PC-3 (cell line): ENCODE data around the gene FOXO3. TPM values are rescaled to one million over a fixed set of nuclear protein-coding genes. Genes with fewer than 3 reads are reported as not detected.
"Not testable (repeated sequence)": the region's sequence is repeated elsewhere in the genome, so short reads cannot be mapped to it uniquely, and the experiment has no call there.

Experiments used
- ATAC-seq: fragments of 200-7000 bp; cut with Tn5 transposase; 2 replicates; pipeline ENCODE4 v1.9.1; 2020; ENCODE audit warnings: mild to moderate bottlenecking, moderate library complexity
- BruUV-seq: library from RNA; stranded (reverse); fragments of 400-500 nt; replicated peaks from 2 replicates; lab custom pipeline; 2021; lab: Mats Ljungman, UMichigan
- CTCF ChIA-PET: fragments of 300-600 bp; sonication (Branson Sonifier 250); formaldehyde crosslinking; loops from one replicate; lab custom pipeline; 2022; ENCODE audit warnings: antibody characterized with exemption; lab: Charles Lee
- POLR2A ChIA-PET: fragments of 300-600 bp; sonication (Branson Sonifier 250); formaldehyde crosslinking; loops from one replicate; lab custom pipeline; 2022; ENCODE audit warnings: antibody characterized with exemption; ENCODE audit not compliant: unreplicated experiment; lab: Charles Lee
- DNase-seq: peaks from one replicate; pipeline ENCODE4 v3.0.0-alpha.2; 2015
- H2AFZ ChIP-seq: fragments of 300-600 bp; sonication (generic); 2 replicates; pipeline ENCODE4 v1.6.0; 2016; ENCODE audit warnings: antibody characterized with exemption, low read length
- H3F3A ChIP-seq: fragments of 300-600 bp; sonication (generic); one replicate; pipeline ENCODE4 v1.6.0; 2017; ENCODE audit warnings: antibody characterized with exemption, low read length, control low read depth, mild to moderate bottlenecking; ENCODE audit not compliant: unreplicated experiment
- H3K27ac ChIP-seq: fragments of 300-600 bp; sonication (generic); 2 replicates; pipeline ENCODE4 v1.5.1; 2016; ENCODE audit warnings: mild to moderate bottlenecking, low read length
- H3K27me3 ChIP-seq: fragments of 300-600 bp; sonication (generic); 2 replicates; pipeline ENCODE4 v1.6.1; 2016; ENCODE audit warnings: low read length, mixed read lengths
- H3K36me3 ChIP-seq: fragments of 300-600 bp; sonication (generic); 2 replicates; pipeline ENCODE4 v1.6.1; 2016; ENCODE audit warnings: low read depth, mixed run types, low read length, mixed read lengths
- H3K4me1 ChIP-seq: fragments of 300-600 bp; sonication (generic); 2 replicates; pipeline ENCODE4 v1.5.1; 2016; ENCODE audit warnings: low read length; ENCODE audit not compliant: insufficient read depth
- H3K4me2 ChIP-seq: fragments of 300-600 bp; sonication (generic); 2 replicates; pipeline ENCODE4 v1.6.0; 2016; ENCODE audit warnings: low read length
- H3K4me3 ChIP-seq: fragments of 300-600 bp; sonication (generic); 2 replicates; pipeline ENCODE4 v1.5.1; 2016; ENCODE audit warnings: mild to moderate bottlenecking, low read length, mixed read lengths
- H3K79me2 ChIP-seq: fragments of 300-600 bp; sonication (generic); 2 replicates; pipeline ENCODE4 v1.6.1; 2017; ENCODE audit warnings: low read length, mixed read lengths
- H3K9ac ChIP-seq: fragments of 300-600 bp; sonication (generic); 2 replicates; pipeline ENCODE4 v1.6.0; 2016; ENCODE audit warnings: mild to moderate bottlenecking, low read length
- H3K9me2 ChIP-seq: fragments of 300-600 bp; sonication (generic); replicated peaks from 2 replicates; pipeline ENCODE4 v1.6.1; 2016; ENCODE audit warnings: mixed run types, low read length, mixed read lengths
- H3K9me3 ChIP-seq: fragments of 300-600 bp; sonication (generic); 2 replicates; pipeline ENCODE4 v1.6.1; 2016; ENCODE audit warnings: low read length, mixed read lengths
- H4K20me1 ChIP-seq: fragments of 300-600 bp; sonication (generic); 2 replicates; pipeline ENCODE4 v1.6.1; 2016; ENCODE audit warnings: low read length, mixed read lengths
- CTCF ChIP-seq: fragments of 300-600 bp; sonication (generic); conservative IDR thresholded peaks from 2 replicates; pipeline ENCODE4 v1.5.1; 2017; ENCODE audit warnings: antibody characterized with exemption, low read depth, mild to moderate bottlenecking, low read length
- EZH2 ChIP-seq: fragments of 300-600 bp; sonication (generic); IDR thresholded peaks from one replicate; pipeline ENCODE4 v1.6.1; 2017; ENCODE audit warnings: antibody characterized with exemption, mild to moderate bottlenecking, low read length; ENCODE audit not compliant: unreplicated experiment
- EZH2phosphoT487 ChIP-seq: fragments of 300-600 bp; sonication (generic); IDR thresholded peaks from 2 replicates; pipeline ENCODE4 v1.6.1; 2018; ENCODE audit warnings: mild to moderate bottlenecking, antibody characterized with exemption, low read length, borderline replicate concordance
- intact Hi-C: fragments of 100-400 bp; cut with micrococcal nuclease; formaldehyde crosslinking; loops from 2 replicates; pipeline ENCODE4 v1.9.0; 2023
- total RNA-seq: library from RNA; depleted of rRNA; stranded (reverse); fragments of >200 nt; gene quantifications from 2 replicates; pipeline ENCODE4 v1.2.3, GENCODE V29; 2014

FOXO3 gene
- total RNA-seq, 1 experiment from 2014 or later = 12.8 TPM

DNA sequence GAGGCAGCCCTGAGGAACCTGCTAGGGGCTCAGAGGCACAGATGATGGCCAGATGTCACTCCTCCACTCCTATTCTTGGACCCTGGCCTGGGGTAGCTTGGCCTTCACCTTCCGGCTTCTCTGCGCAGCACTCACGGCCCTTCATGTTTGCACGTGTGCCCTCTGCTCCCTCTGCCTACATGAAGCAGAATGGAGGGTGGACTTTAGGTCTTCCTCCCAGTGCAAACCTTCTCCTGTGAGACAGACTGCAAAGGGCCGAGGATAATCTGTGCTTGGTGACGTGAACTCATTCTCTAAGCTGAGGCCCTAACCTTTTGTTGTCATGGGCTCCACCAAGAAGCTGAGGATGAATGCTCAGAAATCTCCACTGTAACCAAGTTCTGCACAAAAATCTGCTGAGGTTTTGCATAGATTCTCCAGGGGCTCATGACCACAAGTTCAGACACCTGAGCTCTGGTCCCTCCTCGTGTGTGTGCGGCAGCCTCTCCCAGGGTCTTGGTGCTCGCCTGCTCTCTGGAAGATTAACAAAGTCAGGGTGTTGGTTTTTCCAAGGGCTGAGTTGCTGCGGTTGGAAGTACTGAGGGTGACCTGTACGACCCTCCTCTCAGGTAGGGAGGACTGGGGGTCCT, 25.5 kb upstream of the FOXO3 start:
- no peaks in the 10 kb centered on the region for H3K79me2 ChIP-seq
- no peaks in the 10 kb centered on the region for H3K9me3 ChIP-seq
- no peak for ATAC-seq
- no peaks in the 10 kb centered on the region for H3F3A ChIP-seq
- BruUV-seq = no TSS peak
- H3K27me3 ChIP-seq = no peaks in the 10 kb centered on the region
- H2AFZ ChIP-seq = no peak overlapping the region
- TF ChIP-seq EZH2 (no peak), EZH2phosphoT487 (no peak), CTCF (no peak)
- H4K20me1 ChIP-seq = no peaks in the 10 kb centered on the region
- POLR2A ChIA-PET = no interaction called here
- H3K4me3 ChIP-seq = no peak overlapping the region
- H3K9ac ChIP-seq = no peak overlapping the region
- no peak for DNase-seq
- no peak overlapping the region for H3K4me2 ChIP-seq
- H3K9me2 ChIP-seq = no peaks in the 10 kb centered on the region
- CTCF ChIA-PET = no interaction called here
- no peaks in the 10 kb centered on the region for H3K36me3 ChIP-seq
- intact Hi-C loops = no loop called here
- no peak overlapping the region for H3K27ac ChIP-seq
- H3K4me1 ChIP-seq = no peaks in the 10 kb centered on the region

DNA sequence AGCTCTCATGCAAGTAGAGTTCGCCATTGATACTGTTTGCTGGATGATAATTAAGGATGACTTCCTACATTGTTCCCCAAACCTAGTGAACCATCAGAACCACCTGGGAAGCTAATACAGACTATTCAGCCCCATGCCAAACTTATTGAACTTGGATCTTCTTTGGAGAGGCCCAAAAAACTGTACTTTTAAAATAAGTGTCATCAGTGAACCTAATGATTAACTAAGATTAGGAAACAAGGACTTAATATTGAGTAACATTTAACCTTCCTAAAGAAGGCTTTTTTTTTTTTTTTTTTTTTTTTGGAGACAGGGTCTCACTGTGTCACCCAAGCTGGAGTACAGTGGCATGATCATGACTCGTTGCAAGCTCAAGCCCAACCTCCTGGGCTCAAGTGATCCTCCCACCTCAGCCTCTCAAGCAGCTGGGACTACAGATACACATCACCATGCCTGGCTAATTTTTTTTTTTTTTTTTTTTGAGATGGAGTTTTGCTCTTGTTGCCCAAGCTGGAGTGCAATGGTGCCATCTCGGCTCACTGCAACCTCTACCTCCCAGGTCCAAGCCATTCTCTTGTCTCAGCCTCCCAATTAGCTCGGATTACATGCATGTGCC, 24.7 kb upstream of the FOXO3 start:
- H3K4me3 ChIP-seq, H4K20me1 ChIP-seq, BruUV-seq, H3K4me2 ChIP-seq, H3K9me2 ChIP-seq, ATAC-seq, H3K4me1 ChIP-seq, H3K79me2 ChIP-seq, H3K9ac ChIP-seq, DNase-seq, H2AFZ ChIP-seq, H3K27me3 ChIP-seq, H3F3A ChIP-seq, H3K27ac ChIP-seq, H3K36me3 ChIP-seq, intact Hi-C loops, H3K9me3 ChIP-seq: not testable (repeated sequence)
- CTCF ChIA-PET = interaction anchor here (0.7 kb wide), 1 partner anchor 369 kb away, joined by 8 read pairs; no protein-coding TSS in a partner anchor
- POLR2A ChIA-PET = interaction anchor here (0.7 kb wide), 1 partner anchor 146 kb away, joined by 6 read pairs; no protein-coding TSS in a partner anchor

- no peaks in the 10 kb centered on the region for H4K20me1 ChIP-seq
- H3K79me2 ChIP-seq = no peaks in the 10 kb centered on the region
- no peaks in the 10 kb centered on the region for H3F3A ChIP-seq
- H3K4me2 ChIP-seq = peak overlapping the region; percentile 75
- no peaks in the 10 kb centered on the region for H3K9me3 ChIP-seq
- H3K27me3 ChIP-seq = no peaks in the 10 kb centered on the region
- BruUV-seq = no TSS peak
- no peaks in the 10 kb centered on the region for H3K9me2 ChIP-seq
- H3K4me3 ChIP-seq = peak overlapping the region; percentile 40; the same call in 1 of the 2 replicates
- H2AFZ ChIP-seq = peak overlapping the region; percentile 64
- H3K9ac ChIP-seq = no peak overlapping the region
- TF ChIP-seq EZH2 = no peak
- TF ChIP-seq CTCF = peak; percentile 85
- H3K36me3 ChIP-seq = no peaks in the 10 kb centered on the region
- peak; percentile 71 for ATAC-seq
- ChIA-PET CTCF (interaction anchor here (0.6 to 2.6 kb wide), 3 partner anchors 226 to 396 kb away, joined by 3 to 20 read pairs (median 3); no protein-coding TSS in a partner anchor), POLR2A (interaction anchor here (0.6 kb wide), 1 partner anchor 250 kb away, joined by 4 read pairs; no protein-coding TSS in a partner anchor)
- 0 out of 2 replicates have a peak, but pooled peaks cover 4% of the 10 kb centered on the region for H3K4me1 ChIP-seq
- no peak overlapping the region for H3K27ac ChIP-seq
- peak; percentile 76 for DNase-seq
- intact Hi-C loops = loop anchor here (1.0 to 2.0 kb wide), 4 partner anchors 240 to 531 kb away; no protein-coding TSS in a partner anchor
These were observed 18.6 kb upstream of the FOXO3 start for GRCh38 chr6:108541843-108542759.
